CD14-positive monocyte (primary cell): Measurements from ENCODE around the gene C17orf100. TPM values are rescaled to one million over a fixed set of nuclear protein-coding genes. Genes with fewer than 3 reads are reported as not detected.
A peak's percentile ranks its signal among the peaks of the same experiment; 100 is the strongest.

Source experiments
- DNase-seq, 3 donors: peaks; one replicate each; pipeline ENCODE4 v3.0.0-alpha.2; 2011 to 2022
- H2AFZ ChIP-seq: 2 replicates; pipeline ENCODE4 v1.6.0; 2012; ENCODE audit warnings: mild to moderate bottlenecking, low read depth, low read length, inconsistent platforms; ENCODE audit not compliant: insufficient read depth, poor library complexity, severe bottlenecking
- H3K27ac ChIP-seq, 2 donors: 1 replicate in 1 of 2; 2 replicates in 1 of 2; pipeline ENCODE4 v1.5.1; 2012 to 2013; ENCODE audit warnings: low read length in 2 of 2, control low read depth in 1 of 2, inconsistent platforms in 1 of 2, low read depth in 1 of 2, mild to moderate bottlenecking in 1 of 2
- H3K27me3 ChIP-seq, 2 donors: one replicate each; pipeline versions ENCODE4 v1.6.0 to v1.6.1; 2011 to 2013; ENCODE audit warnings: low read length in 2 of 2; ENCODE audit not compliant: control insufficient read depth in 2 of 2, insufficient read depth in 2 of 2
- H3K36me3 ChIP-seq, 2 donors: replicated peaks in 1 of 2; 1 replicate in 1 of 2; 2 replicates in 1 of 2; pipeline versions ENCODE4 v1.5.1 to v1.6.1; 2012 to 2013; ENCODE audit warnings: low read length in 2 of 2, control low read depth in 1 of 2, inconsistent platforms in 1 of 2, mild to moderate bottlenecking in 1 of 2; ENCODE audit not compliant: insufficient read depth in 2 of 2, control insufficient read depth in 1 of 2
- H3K4me1 ChIP-seq, 2 donors: 1 replicate in 1 of 2; 2 replicates in 1 of 2; pipeline versions ENCODE4 v1.5.1 to v1.6.1; 2012 to 2013; ENCODE audit warnings: low read length in 2 of 2, control low read depth in 1 of 2, inconsistent platforms in 1 of 2, mild to moderate bottlenecking in 1 of 2, moderate library complexity in 1 of 2; ENCODE audit not compliant: insufficient read depth in 2 of 2, control insufficient read depth in 1 of 2
- H3K4me2 ChIP-seq: replicated peaks from 2 replicates; pipeline ENCODE3; 2012; ENCODE audit warnings: low read length, moderate library complexity, mild to moderate bottlenecking; ENCODE audit not compliant: poor library complexity, severe bottlenecking; ENCODE audit errors: extremely low read depth
- H3K4me3 ChIP-seq, 3 experiments: fragments of 200-600 bp in 1 of 3; sonication (generic) in 1 of 3; replicated peaks in 1 of 3; 1 replicate in 2 of 3; 2 replicates in 1 of 3; pipeline ENCODE4 v1.5.1; 2011 to 2013; ENCODE audit warnings: low read length in 3 of 3, mild to moderate bottlenecking in 3 of 3, control low read depth in 2 of 3, low read depth in 2 of 3, inconsistent platforms in 1 of 3, moderate library complexity in 1 of 3
- H3K79me2 ChIP-seq: 2 replicates; pipeline ENCODE4 v1.6.0; 2012; ENCODE audit warnings: mild to moderate bottlenecking, control low read depth, inconsistent platforms, low read length, moderate library complexity; ENCODE audit not compliant: insufficient read depth
- H3K9ac ChIP-seq: 2 replicates; pipeline ENCODE4 v1.6.0; 2017; ENCODE audit warnings: low read length, mild to moderate bottlenecking; ENCODE audit not compliant: insufficient read depth, poor library complexity, severe bottlenecking
- H3K9me3 ChIP-seq, 2 donors: replicated peaks in 1 of 2; 1 replicate in 1 of 2; 2 replicates in 1 of 2; pipeline versions ENCODE4 v1.5.1 to v1.6.1; 2012 to 2013; ENCODE audit warnings: low read length in 2 of 2, control low read depth in 1 of 2; ENCODE audit not compliant: control insufficient read depth in 1 of 2, insufficient read depth in 1 of 2
- H4K20me1 ChIP-seq: 2 replicates; pipeline ENCODE4 v1.6.0; 2012; ENCODE audit warnings: mild to moderate bottlenecking, low read length, control low read depth, moderate library complexity; ENCODE audit not compliant: insufficient read depth
- H3K27ac Mint-ChIP-seq, 7 donors: one replicate each; pipeline ENCODE4 v1.8.0; 2020; ENCODE audit warnings: mild to moderate bottlenecking in 7 of 7, mixed read lengths in 7 of 7, moderate library complexity in 6 of 7, inconsistent platforms in 2 of 7
- H3K27me3 Mint-ChIP-seq, 3 donors: one replicate each; pipeline ENCODE4 v1.8.0; 2021 to 2022; ENCODE audit warnings: low read depth in 3 of 3, mild to moderate bottlenecking in 3 of 3, mixed read lengths in 3 of 3, moderate library complexity in 3 of 3, inconsistent platforms in 1 of 3
- H3K36me3 Mint-ChIP-seq, 2 donors: one replicate each; pipeline ENCODE4 v1.8.0; 2020; ENCODE audit warnings: mixed read lengths in 2 of 2, inconsistent platforms in 1 of 2, mild to moderate bottlenecking in 1 of 2
- H3K4me1 Mint-ChIP-seq: one replicate; pipeline ENCODE4 v1.8.0; 2020; ENCODE audit warnings: mild to moderate bottlenecking, mixed read lengths
- H3K4me3 Mint-ChIP-seq, 2 donors: one replicate each; pipeline ENCODE4 v1.8.0; 2020; ENCODE audit warnings: mild to moderate bottlenecking in 2 of 2, mixed read lengths in 2 of 2, moderate library complexity in 1 of 2
- H3K9me3 Mint-ChIP-seq, 7 donors: one replicate each; pipeline ENCODE4 v1.8.0; 2020 to 2022; ENCODE audit warnings: mixed read lengths in 7 of 7, mild to moderate bottlenecking in 6 of 7, moderate library complexity in 6 of 7, inconsistent platforms in 2 of 7
- CTCF ChIP-seq: fragments of 200-600 bp; IDR thresholded peaks from one replicate; pipeline ENCODE4 v1.8.0; 2022; ENCODE audit warnings: antibody characterized with exemption, mild to moderate bottlenecking
- WGBS: methylation state at CpG from one replicate; pipeline ENCODE4 v1.1.5; 2013; ENCODE audit warnings: missing lambda C conversion rate; ENCODE audit not compliant: insufficient coverage; 5-methylcytosine and 5-hydroxymethylcytosine counted together
- intact Hi-C, 2 donors: fragments of 100-400 bp; cut with micrococcal nuclease; formaldehyde crosslinking; loops; one replicate each; pipeline versions ENCODE4 v1.15.0 to v1.15.1; 2023
- polyA plus RNA-seq, 3 donors: library from polyadenylated mRNA; depleted of rRNA in 1 of 3; unstranded in 2 of 3; stranded (reverse) in 1 of 3; fragments of 300-500 nt in 2 of 3; fragments of >200 nt in 1 of 3; fragmentation: Illumina TruSeq in 2 of 3; gene quantifications; 1 replicate in 2 of 3; 2 replicates in 1 of 3; pipeline ENCODE4 v1.2.3, GENCODE V29; 2012 to 2021

The C17orf100 gene
- polyA plus RNA-seq, 3 donors = 0.51 to 1.8 (median 1.2) TPM

DNA sequence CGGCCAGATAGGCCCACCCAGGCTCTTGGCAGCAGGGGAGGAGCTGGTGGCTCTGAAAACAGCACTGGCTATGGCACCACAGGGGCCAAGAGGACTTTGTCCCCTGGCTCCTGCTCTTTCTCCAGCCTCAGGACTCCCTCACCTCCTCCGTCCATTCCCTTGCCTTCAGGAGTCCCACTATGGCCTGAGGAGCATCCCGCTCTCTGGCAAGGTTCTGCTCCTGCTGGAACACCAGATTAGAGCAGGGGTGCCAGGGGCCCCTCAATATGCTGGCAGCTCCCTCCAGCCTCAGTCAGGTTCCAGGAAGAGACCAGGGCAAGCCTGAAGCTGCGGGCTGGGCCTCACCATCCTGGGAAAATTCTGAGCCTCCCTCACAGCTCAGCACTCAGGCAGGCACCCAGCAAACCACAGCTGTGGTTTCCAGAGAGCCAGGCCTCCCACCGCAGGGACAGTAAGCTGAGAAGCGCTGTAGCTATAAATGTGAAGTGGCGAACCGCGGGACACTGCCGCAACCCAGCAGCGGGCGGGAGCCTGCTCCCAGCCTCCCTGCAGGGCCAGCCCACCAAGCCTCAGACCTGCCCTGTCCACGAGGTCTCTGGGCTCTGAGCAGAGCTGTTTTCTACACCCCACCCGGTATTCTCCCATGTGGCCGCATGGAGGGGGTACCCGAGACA lies 25.7 kb downstream of the C17orf100 start:
- Histone ChIP-seq H2AFZ (no peak overlapping the region), H3K4me3 (no peak overlapping the region), H3K36me3 (no peaks in the 10 kb centered on the region), H3K4me1 (no peaks in the 10 kb centered on the region), H3K27me3 (peaks cover 7 to 34% of the 10 kb centered on the region in 2 donors), H3K9ac (no peak overlapping the region), H3K79me2 (no peaks in the 10 kb centered on the region), H4K20me1 (no peaks in the 10 kb centered on the region), H3K9me3 (no peaks in the 10 kb centered on the region), H3K4me2 (no peak overlapping the region), H3K27ac (no peak overlapping the region)
- Mint-ChIP-seq H3K27me3 (peaks cover 48 to 70% (median 68%) of the 10 kb centered on the region in 3 donors), H3K27ac (no peak overlapping the region), H3K4me3 (peak overlapping the region in 1 of 2 donors; percentile 43), H3K9me3 (no peaks in the 10 kb centered on the region), H3K4me1 (peaks cover 3% of the 10 kb centered on the region), H3K36me3 (no peaks in the 10 kb centered on the region)
- no peak for TF ChIP-seq CTCF
- 18% methylated on average over 9 of the region's 16 CpGs for WGBS
- intact Hi-C loops = no loop called here
- DNase-seq = no peak

GRCh38 chr17:6677946-6678345 lies 26.4 kb downstream of the C17orf100 start:
- Mint-ChIP-seq H3K27ac (no peak overlapping the region), H3K9me3 (no peaks in the 10 kb centered on the region), H3K36me3 (no peaks in the 10 kb centered on the region), H3K27me3 (peaks cover 47 to 69% (median 67%) of the 10 kb centered on the region in 3 donors), H3K4me3 (peak overlapping the region in 1 of 2 donors; percentile 43), H3K4me1 (peaks cover 3% of the 10 kb centered on the region)
- H3K9me3 ChIP-seq = no peaks in the 10 kb centered on the region
- no peaks in the 10 kb centered on the region for H3K79me2 ChIP-seq
- H3K4me3 ChIP-seq = no peak overlapping the region
- TF ChIP-seq CTCF = no peak
- no peak overlapping the region for H3K27ac ChIP-seq
- WGBS = 87% methylated on average over 4 of the region's 7 CpGs
- peaks cover 7 to 34% of the 10 kb centered on the region in 2 donors for H3K27me3 ChIP-seq
- H3K4me1 ChIP-seq = no peaks in the 10 kb centered on the region
- H3K9ac ChIP-seq = no peak overlapping the region
- no peak overlapping the region for H2AFZ ChIP-seq
- H4K20me1 ChIP-seq = no peaks in the 10 kb centered on the region
- intact Hi-C loops = no loop called here
- H3K4me2 ChIP-seq = no peak overlapping the region
- DNase-seq = no peak
- no peaks in the 10 kb centered on the region for H3K36me3 ChIP-seq
